IMR-90 (cell line): ENCODE results near the gene CDH3. TPM values are rescaled to one million over a fixed set of nuclear protein-coding genes. Genes with fewer than 3 reads are reported as not detected.

Experiments used
- ATAC-seq: fragments of 200-7000 bp; cut with Tn5 transposase; 2 replicates; pipeline ENCODE4 v1.9.1; 2020; ENCODE audit warnings: low read depth, mild to moderate bottlenecking, moderate library complexity
- BruUV-seq: library from RNA; stranded (reverse); fragments of 400-500 nt; replicated peaks from 2 replicates; lab custom pipeline; 2021; lab: Mats Ljungman, UMichigan
- CTCF ChIA-PET: fragments of 300-600 bp; formaldehyde crosslinking; extraction: SDS; loops from one replicate; lab custom pipeline; 2021; ENCODE audit warnings: antibody characterized with exemption; lab: Yijun Ruan, JAX
- POLR2A ChIA-PET: fragments of 300-600 bp; sonication (Branson Sonifier 250); formaldehyde crosslinking; loops from one replicate; lab custom pipeline; 2022; ENCODE audit warnings: antibody characterized with exemption; ENCODE audit not compliant: unreplicated experiment; lab: Charles Lee
- DNase-seq: peaks from one replicate; pipeline ENCODE4 v3.0.0; 2013
- H2AFZ ChIP-seq: replicated peaks from 2 replicates; pipeline ENCODE3; 2013; ENCODE audit warnings: low read length, mild to moderate bottlenecking; ENCODE audit not compliant: poor library complexity
- H2AK5ac ChIP-seq: 2 replicates; pipeline ENCODE4 v1.6.1; 2013; ENCODE audit warnings: low read depth, low read length, inconsistent platforms
- H2AK9ac ChIP-seq: replicated peaks from 2 replicates; pipeline ENCODE3; 2013; ENCODE audit warnings: mild to moderate bottlenecking, low read depth, low read length, moderate library complexity; ENCODE audit not compliant: poor library complexity
- H2BK120ac ChIP-seq: 2 replicates; pipeline ENCODE4 v1.6.1; 2013; ENCODE audit warnings: low read depth, low read length, inconsistent platforms
- H2BK15ac ChIP-seq: 3 replicates; pipeline ENCODE4 v1.6.1; 2013; ENCODE audit warnings: low read depth, low read length, inconsistent platforms
- H2BK20ac ChIP-seq: 2 replicates; pipeline ENCODE4 v1.6.1; 2013; ENCODE audit warnings: low read depth, mild to moderate bottlenecking, inconsistent platforms, low read length, moderate library complexity
- H2BK5ac ChIP-seq: 2 replicates; pipeline ENCODE4 v1.6.1; 2013; ENCODE audit warnings: mild to moderate bottlenecking, low read depth, low read length, inconsistent platforms; ENCODE audit not compliant: poor library complexity, severe bottlenecking
- H3K14ac ChIP-seq: replicated peaks from 2 replicates; pipeline ENCODE4 v1.6.1; 2013; ENCODE audit warnings: low read depth, low read length, inconsistent platforms
- H3K18ac ChIP-seq: 2 replicates; pipeline ENCODE4 v1.6.1; 2013; ENCODE audit warnings: low read depth, low read length, control low read depth
- H3K23ac ChIP-seq: 2 replicates; pipeline ENCODE4 v1.6.1; 2013; ENCODE audit warnings: low read depth, low read length, inconsistent platforms
- H3K27ac ChIP-seq: 2 replicates; pipeline ENCODE4 v1.5.1; 2013; ENCODE audit warnings: mild to moderate bottlenecking, control low read depth, low read length; ENCODE audit not compliant: insufficient read depth
- H3K27me3 ChIP-seq: 2 replicates; pipeline ENCODE4 v1.6.1; 2013; ENCODE audit warnings: low read length; ENCODE audit not compliant: control insufficient read depth, insufficient read depth
- H3K36me3 ChIP-seq: 2 replicates; pipeline ENCODE4 v1.6.1; 2013; ENCODE audit warnings: low read length, mixed read lengths; ENCODE audit not compliant: control insufficient read depth, insufficient read depth
- H3K4ac ChIP-seq: 2 replicates; pipeline ENCODE4 v1.6.1; 2013; ENCODE audit warnings: low read depth, low read length, inconsistent platforms
- H3K4me1 ChIP-seq: 2 replicates; pipeline ENCODE4 v1.6.1; 2013; ENCODE audit warnings: low read length, mixed read lengths; ENCODE audit not compliant: control insufficient read depth, insufficient read depth
- H3K4me2 ChIP-seq: 2 replicates; pipeline ENCODE4 v1.6.1; 2013; ENCODE audit warnings: low read depth, mild to moderate bottlenecking, control low read depth, low read length, moderate library complexity
- H3K4me3 ChIP-seq: 2 replicates; pipeline ENCODE4 v1.5.1; 2013; ENCODE audit warnings: low read depth, mild to moderate bottlenecking, control low read depth, low read length, moderate library complexity; ENCODE audit not compliant: insufficient read depth
- H3K56ac ChIP-seq: 2 replicates; pipeline ENCODE4 v1.6.1; 2013; ENCODE audit warnings: low read length, inconsistent platforms; ENCODE audit not compliant: insufficient read depth; ENCODE audit errors: extremely low read depth
- H3K79me1 ChIP-seq, 2 experiments: 2 replicates each; pipeline ENCODE4 v1.6.1; 2013; ENCODE audit warnings: low read length in 2 of 2, inconsistent platforms in 1 of 2, low read depth in 1 of 2
- H3K9ac ChIP-seq: 2 replicates; pipeline ENCODE4 v1.6.1; 2013; ENCODE audit warnings: low read depth, low read length, control low read depth
- H3K9me1 ChIP-seq: 2 replicates; pipeline ENCODE4 v1.6.1; 2013; ENCODE audit warnings: low read length, inconsistent platforms; ENCODE audit not compliant: insufficient read depth
- H3K9me3 ChIP-seq: 2 replicates; pipeline ENCODE4 v1.6.1; 2013; ENCODE audit warnings: low read length; ENCODE audit not compliant: control insufficient read depth, insufficient read depth
- H4K20me1 ChIP-seq: 2 replicates; pipeline ENCODE4 v1.6.1; 2013; ENCODE audit warnings: low read length, inconsistent platforms; ENCODE audit not compliant: insufficient read depth
- H4K5ac ChIP-seq: 2 replicates; pipeline ENCODE4 v1.6.1; 2013; ENCODE audit warnings: mild to moderate bottlenecking, low read depth, low read length, control low read depth
- H4K8ac ChIP-seq, 2 experiments: 2 replicates each; pipeline ENCODE4 v1.6.1; 2013; ENCODE audit warnings: low read depth in 2 of 2, low read length in 2 of 2, control low read depth in 1 of 2, inconsistent platforms in 1 of 2
- H4K91ac ChIP-seq: 2 replicates; pipeline ENCODE4 v1.6.1; 2013; ENCODE audit warnings: low read depth, low read length, inconsistent platforms; ENCODE audit not compliant: insufficient read depth
- CEBPB ChIP-seq: IDR thresholded peaks from 2 replicates; pipeline ENCODE4 v1.6.1; 2012; ENCODE audit warnings: low read depth, low read length, improper control_type of control experiment
- CHD1 ChIP-seq: IDR thresholded peaks from 2 replicates; pipeline ENCODE4 v1.6.1; 2012; ENCODE audit warnings: low read depth, low read length, improper control_type of control experiment
- FOS ChIP-seq: fragments of 150-350 bp; IDR thresholded peaks from 2 replicates; pipeline ENCODE4 v1.6.1; 2016; ENCODE audit warnings: low read depth, low read length
- MXI1 ChIP-seq: IDR thresholded peaks from 2 replicates; pipeline ENCODE4 v1.6.1; 2012; ENCODE audit warnings: low read depth, mild to moderate bottlenecking, low read length, moderate library complexity, borderline replicate concordance
- POLR2A ChIP-seq: IDR thresholded peaks from 2 replicates; pipeline ENCODE4 v1.6.1; 2012; ENCODE audit warnings: mild to moderate bottlenecking, low read depth, low read length
- RCOR1 ChIP-seq: IDR thresholded peaks from 2 replicates; pipeline ENCODE4 v1.6.1; 2012; ENCODE audit warnings: mild to moderate bottlenecking, low read length, improper control_type of control experiment; ENCODE audit not compliant: insufficient replicate concordance
- SMC3 ChIP-seq: fragments of 150-350 bp; IDR thresholded peaks from 2 replicates; pipeline ENCODE4 v1.6.1; 2016; ENCODE audit warnings: low read depth, mild to moderate bottlenecking, antibody characterized with exemption, low read length, moderate library complexity
- WGBS, 2 experiments: methylation state at CpG; one replicate each; pipeline versions ENCODE4 v1.1.5 to v1.1.7; 2013; ENCODE audit warnings: missing lambda C conversion rate in 2 of 2; ENCODE audit not compliant: insufficient read length in 1 of 2; ENCODE audit errors: extremely low coverage in 2 of 2; 5-methylcytosine and 5-hydroxymethylcytosine counted together
- dilution Hi-C: fragments of 300-500 bp; cut with HindIII; formaldehyde crosslinking; loops from one replicate; pipeline ENCODE4 v1.14.3; 2018; ENCODE audit warnings: low sequenced_read_pairs; ENCODE audit not compliant: unreplicated experiment
- in situ Hi-C: fragments of 300-500 bp; cut with MboI; formaldehyde crosslinking; loops from 3 replicates; pipeline ENCODE4 v1.14.3; 2019; ENCODE audit warnings: low sequenced_read_pairs, inconsistent platforms, mixed read lengths
- intact Hi-C: fragments of 100-400 bp; cut with micrococcal nuclease; formaldehyde crosslinking; loops from 2 replicates; pipeline ENCODE4 v1.10.0; 2022
- polyA plus RNA-seq, 3 experiments: library from polyadenylated mRNA; depleted of rRNA; stranded (reverse); fragments of >200 nt; gene quantifications; 2 replicates each; pipeline ENCODE4 v1.2.3, GENCODE V29; 2012; ENCODE audit warnings: low replicate concordance in 1 of 3
- total RNA-seq: library from RNA; depleted of rRNA; stranded (reverse); fragments of >200 nt; gene quantifications from 2 replicates; pipeline ENCODE4 v1.2.3, GENCODE V29; 2012
- TF ChIP-seq, protein P1 (sequence below): fragments of 150-350 bp; IDR thresholded peaks from 2 replicates; pipeline ENCODE4 v1.6.1; 2017; ENCODE audit warnings: mild to moderate bottlenecking, antibody characterized with exemption, low read length, low read depth
- TF ChIP-seq, protein P2 (sequence below): fragments of 150-350 bp; IDR thresholded peaks from 2 replicates; pipeline ENCODE4 v1.6.1; 2016; ENCODE audit warnings: low read depth, mild to moderate bottlenecking, low read length, moderate library complexity, borderline replicate concordance

The CDH3 gene
- total and polyA plus RNA-seq, 2 of the 4 experiments (the other 2 are of a cell fraction), result not detected

DNA sequence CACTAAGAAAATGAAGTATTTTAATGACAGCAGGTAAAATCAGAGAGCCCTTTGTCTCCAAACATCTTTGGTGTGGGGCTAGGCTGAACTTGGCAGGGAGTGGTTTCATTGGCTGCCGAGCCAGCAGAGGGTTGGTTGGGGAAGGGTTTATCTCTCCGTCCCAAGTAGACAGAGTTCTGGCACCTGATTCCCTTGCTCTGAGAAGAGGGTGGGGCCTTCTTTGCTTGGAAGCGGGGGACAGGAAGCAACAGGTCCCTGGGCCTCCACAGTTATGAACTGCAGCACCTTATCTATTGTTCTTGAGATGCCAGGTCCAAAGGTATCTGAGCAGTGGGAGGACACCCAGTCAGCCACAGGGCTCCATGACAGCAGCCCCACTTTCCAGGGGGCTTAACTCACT, 79.7 kb downstream of the CDH3 start:
- Histone ChIP-seq H3K9me3 (no peaks in the 10 kb centered on the region), H2BK15ac (no peak overlapping the region), H3K36me3 (no peaks in the 10 kb centered on the region), H3K4me3 (no peak overlapping the region), H4K20me1 (no peaks in the 10 kb centered on the region), H4K8ac (no peak overlapping the region), H3K9ac (no peak overlapping the region), H2AK5ac (no peak overlapping the region), H2AK9ac (no peak overlapping the region), H2BK120ac (no peak overlapping the region), H3K14ac (no peak overlapping the region), H3K18ac (no peak overlapping the region), H3K9me1 (no peaks in the 10 kb centered on the region), H4K91ac (no peak overlapping the region), H3K27ac (no peak overlapping the region), H2BK5ac (no peak overlapping the region), H3K23ac (no peak overlapping the region), H2AFZ (no peak overlapping the region), H3K4ac (no peak overlapping the region), H3K4me2 (no peak overlapping the region), H3K27me3 (0 out of 2 replicates have a peak, but pooled peaks cover 2% of the 10 kb centered on the region), H3K79me1 (no peaks in the 10 kb centered on the region), H4K5ac (no peak overlapping the region), H2BK20ac (no peak overlapping the region), H3K56ac (no peak overlapping the region), H3K4me1 (no peaks in the 10 kb centered on the region)
- POLR2A ChIA-PET, result no interaction called here
- CTCF ChIA-PET, result no interaction called here
- ATAC-seq (no peak), DNase-seq (no peak)
- WGBS, 2 experiments, result 38% methylated on average over 1 of the region's 3 CpGs; no CpG with 5 or more reads in 1 of the 2 experiments
- in situ Hi-C loops (no loop called here), dilution Hi-C loops (no loop called here), intact Hi-C loops (no loop called here)
- TF ChIP-seq CHD1, result no peak
- no peak for TF ChIP-seq POLR2A
- no peak for TF ChIP-seq CEBPB
- TF ChIP-seq, protein P1, sequence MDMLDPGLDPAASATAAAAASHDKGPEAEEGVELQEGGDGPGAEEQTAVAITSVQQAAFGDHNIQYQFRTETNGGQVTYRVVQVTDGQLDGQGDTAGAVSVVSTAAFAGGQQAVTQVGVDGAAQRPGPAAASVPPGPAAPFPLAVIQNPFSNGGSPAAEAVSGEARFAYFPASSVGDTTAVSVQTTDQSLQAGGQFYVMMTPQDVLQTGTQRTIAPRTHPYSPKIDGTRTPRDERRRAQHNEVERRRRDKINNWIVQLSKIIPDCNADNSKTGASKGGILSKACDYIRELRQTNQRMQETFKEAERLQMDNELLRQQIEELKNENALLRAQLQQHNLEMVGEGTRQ, result no peak
- TF ChIP-seq, protein P2, sequence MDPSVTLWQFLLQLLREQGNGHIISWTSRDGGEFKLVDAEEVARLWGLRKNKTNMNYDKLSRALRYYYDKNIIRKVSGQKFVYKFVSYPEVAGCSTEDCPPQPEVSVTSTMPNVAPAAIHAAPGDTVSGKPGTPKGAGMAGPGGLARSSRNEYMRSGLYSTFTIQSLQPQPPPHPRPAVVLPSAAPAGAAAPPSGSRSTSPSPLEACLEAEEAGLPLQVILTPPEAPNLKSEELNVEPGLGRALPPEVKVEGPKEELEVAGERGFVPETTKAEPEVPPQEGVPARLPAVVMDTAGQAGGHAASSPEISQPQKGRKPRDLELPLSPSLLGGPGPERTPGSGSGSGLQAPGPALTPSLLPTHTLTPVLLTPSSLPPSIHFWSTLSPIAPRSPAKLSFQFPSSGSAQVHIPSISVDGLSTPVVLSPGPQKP, result no peak
- TF ChIP-seq RCOR1, result no peak
- no peak for TF ChIP-seq FOS
- TF ChIP-seq MXI1, result no peak
- no peak for TF ChIP-seq SMC3
- no TSS peak for BruUV-seq
